Heart right ventricle (tissue), 16 donors: ENCODE data around the gene SLC25A12. TPM values are rescaled to one million over a fixed set of nuclear protein-coding genes. Genes with fewer than 3 reads are reported as not detected.

Source experiments
- ATAC-seq, 8 donors: fragments of 200-7000 bp; cut with Tn5 transposase; one replicate each; pipeline ENCODE4 v1.9.1; 2020; ENCODE audit warnings: mild to moderate bottlenecking in 8 of 8, moderate library complexity in 8 of 8, moderate number of reproducible peaks in 1 of 8
- DNase-seq, 2 donors: peaks; one replicate each; pipeline ENCODE4 v3.0.0-alpha.2; 2020
- H3K27ac ChIP-seq, 10 donors: fragments of 200-600 bp; sonication (generic) in 2 of 10; one replicate each; pipeline versions ENCODE4 v1.5.0 to v1.8.0; 2020 to 2022; ENCODE audit warnings: mild to moderate bottlenecking in 3 of 10
- H3K27me3 ChIP-seq, 7 donors: fragments of 200-600 bp; one replicate each; pipeline ENCODE4 v1.8.0; 2021 to 2022; ENCODE audit warnings: mild to moderate bottlenecking in 2 of 7
- H3K36me3 ChIP-seq, 9 donors: fragments of 200-600 bp; sonication (generic) in 1 of 9; one replicate each; pipeline versions ENCODE4 v1.5.0 to v1.8.0; 2020 to 2022; ENCODE audit warnings: mild to moderate bottlenecking in 2 of 9
- H3K4me1 ChIP-seq, 9 donors: fragments of 200-600 bp; sonication (generic) in 1 of 9; one replicate each; pipeline versions ENCODE4 v1.5.0 to v1.8.0; 2020 to 2022; ENCODE audit warnings: mild to moderate bottlenecking in 4 of 9
- H3K4me3 ChIP-seq, 10 donors: fragments of 200-600 bp; sonication (generic) in 2 of 10; one replicate each; pipeline versions ENCODE4 v1.5.0 to v1.8.0; 2020 to 2022; ENCODE audit warnings: mild to moderate bottlenecking in 7 of 10, moderate library complexity in 2 of 10
- H3K9me3 ChIP-seq, 11 donors: fragments of 200-600 bp in 10 of 11; sonication (generic) in 2 of 11; one replicate each; pipeline versions ENCODE4 v1.5.0 to v1.8.0; 2013 to 2022; ENCODE audit warnings: mild to moderate bottlenecking in 2 of 11, control low read depth in 1 of 11, moderate library complexity in 1 of 11
- CTCF ChIP-seq, 9 donors: fragments of 200-600 bp; sonication (generic) in 2 of 9; IDR thresholded peaks; one replicate each; pipeline versions ENCODE4 v1.5.0 to v1.8.0; 2021 to 2022; ENCODE audit warnings: antibody characterized with exemption in 9 of 9, mild to moderate bottlenecking in 5 of 9, moderate library complexity in 1 of 9
- WGBS, 2 donors: extraction: QIAGEN DNeasy Blood & Tissue Kit; methylation state at CpG; one replicate each; pipeline ENCODE4 v1.1.7; 2013; ENCODE audit warnings: inconsistent platforms in 1 of 2; 5-methylcytosine and 5-hydroxymethylcytosine counted together
- intact Hi-C, 10 donors: fragments of 100-400 bp; cut with DNase I; formaldehyde crosslinking; loops; one replicate each; pipeline versions ENCODE4 v1.11.1 to v1.14.2; 2022
- polyA plus RNA-seq, 2 donors: library from polyadenylated mRNA; stranded (reverse); fragments of 200-250 nt; gene quantifications; one replicate each; pipeline ENCODE4 v1.2.3, GENCODE V29; 2013
- total RNA-seq, 10 donors: library from RNA; stranded (reverse); fragmentation: NEBNext Ultra II Directional in 3 of 10; extraction: Animal tissue kit (Norgen Biotek cat#: 25700) in 3 of 10; gene quantifications; one replicate each; pipeline versions ENCODE4 v1.2.1 to v1.2.4, GENCODE V29; 2021 to 2023
- donor health status: Arrhythmogenic right ventricular cardiomyopathy.
- donor health status: ischemic (EF 13 %, LVEDD 7.1; RV severe dilation, severe dysfunction).
- donor health status: healthy with polysubstance abuse.
- donor health status: DM: no; HTN: yes; CAD: no.
- donor health status: DM: no; HTN: no; CAD: no.
- donor health status: ischemic (EF 25% LVEDD 6.9; RV normal size, moderate dysfunction).
- donor health status: ischemic (EF 25% LVEDD 5.7; RV mildly dilated, moderate dysfunction).
- donor health status: healthy.
- donor health status: DM: yes; HTN: yes; CAD: no.
- donor health status: Ischemic cardiomyopathy.
- donor health status: ischemic (EF 35%, LVEDD 5.7; RV mildly dilated, moderate dysfunction).
- donor health status: nonischemic (EF 11% LVEDD 7.7; RV severe dilation, severe dysfunction).
- donor health status: DM: yes; HTN: yes; CAD: no.
- donor health status: PGD.
- donor health status: ischemic (EF 29% LVEDD 5.4; RV normal size, mild dysfunction).
- donor health status: nonischemic (EF 23%, LVEDD 6.1; RV moderate dilation, normal function).

SLC25A12 gene
- total and polyA plus RNA-seq, 12 donors, result 37.5 to 169 (median 122) TPM

- no peak for ATAC-seq
- H3K36me3 ChIP-seq, result peaks cover 0 to 81% (median 35%) of the 10 kb centered on the region in 9 donors
- no peak overlapping the region for H3K27ac ChIP-seq
- no peak for TF ChIP-seq CTCF (IDR thresholded peaks at IDR 0.05)
- H3K27me3 ChIP-seq, result no peaks in the 10 kb centered on the region
- DNase-seq, result no peak
- 66 to 67% methylated on average over 4 of the region's 4 CpGs for WGBS, 2 donors
- intact Hi-C loops, result no loop called here
- peaks cover 0 to 9% (median 5%) of the 10 kb centered on the region in 9 donors for H3K4me1 ChIP-seq
- H3K4me3 ChIP-seq, result no peak overlapping the region
- H3K9me3 ChIP-seq, result no peaks in the 10 kb centered on the region
Measured at GRCh38 chr2:171792886-171793580, 101.0 kb downstream of the SLC25A12 start.

GRCh38 chr2:171792157-171792556 is 101.9 kb downstream of the SLC25A12 start:
- WGBS, 2 donors, result 92 to 95% methylated on average over 3 of the region's 3 CpGs
- TF ChIP-seq CTCF (IDR thresholded peaks at IDR 0.05), result no peak
- intact Hi-C loops, result no loop called here
- peaks cover 0 to 9% (median 5%) of the 10 kb centered on the region in 9 donors for H3K4me1 ChIP-seq
- ATAC-seq (no peak), DNase-seq (no peak)
- no peaks in the 10 kb centered on the region for H3K9me3 ChIP-seq
- peaks cover 0 to 86% (median 44%) of the 10 kb centered on the region in 9 donors for H3K36me3 ChIP-seq
- H3K27me3 ChIP-seq, result no peaks in the 10 kb centered on the region
- H3K4me3 ChIP-seq, result no peak overlapping the region
- no peak overlapping the region for H3K27ac ChIP-seq

- peak in 1 of 8 donors; percentile 9 for ATAC-seq
- Histone ChIP-seq H3K27ac (no peak overlapping the region), H3K27me3 (no peaks in the 10 kb centered on the region), H3K4me3 (no peak overlapping the region), H3K4me1 (peaks cover 0 to 9% (median 5%) of the 10 kb centered on the region in 9 donors), H3K9me3 (no peaks in the 10 kb centered on the region), H3K36me3 (peaks cover 0 to 86% (median 52%) of the 10 kb centered on the region in 9 donors)
- WGBS, 2 donors, result 71 to 72% methylated on average over 4 of the region's 4 CpGs
- intact Hi-C loops, result no loop called here
- no peak for TF ChIP-seq CTCF (IDR thresholded peaks at IDR 0.05)
- no peak for DNase-seq
Measured at GRCh38 chr2:171791361-171791760, 102.7 kb downstream of the SLC25A12 start.

- H3K36me3 ChIP-seq, result peaks cover 0 to 91% (median 64%) of the 10 kb centered on the region in 9 donors
- DNase-seq (no peak), ATAC-seq (no peak)
- H3K9me3 ChIP-seq, result no peaks in the 10 kb centered on the region
- WGBS, 2 donors, result 74 to 89% methylated on average over 6 of the region's 6 CpGs
- no peaks in the 10 kb centered on the region for H3K27me3 ChIP-seq
- intact Hi-C loops, result no loop called here
- H3K4me3 ChIP-seq, result no peak overlapping the region
- H3K27ac ChIP-seq, result no peak overlapping the region
- H3K4me1 ChIP-seq, result peaks cover 0 to 8% (median 2%) of the 10 kb centered on the region in 9 donors
- TF ChIP-seq CTCF (IDR thresholded peaks at IDR 0.05), result no peak
Measured at GRCh38 chr2:171789956-171790355, 104.1 kb downstream of the SLC25A12 start.
